GM21423 (cell line): Measurements from ENCODE around the gene BEAN1.

ENCODE experiments used
- ATAC-seq: cut with Tn5 transposase; IDR thresholded peaks from one replicate; pipeline ENCODE4 v1.9.1; 2021; ENCODE audit warnings: mild to moderate bottlenecking, moderate library complexity; ENCODE audit not compliant: unreplicated experiment

BEAN1 gene

DNA sequence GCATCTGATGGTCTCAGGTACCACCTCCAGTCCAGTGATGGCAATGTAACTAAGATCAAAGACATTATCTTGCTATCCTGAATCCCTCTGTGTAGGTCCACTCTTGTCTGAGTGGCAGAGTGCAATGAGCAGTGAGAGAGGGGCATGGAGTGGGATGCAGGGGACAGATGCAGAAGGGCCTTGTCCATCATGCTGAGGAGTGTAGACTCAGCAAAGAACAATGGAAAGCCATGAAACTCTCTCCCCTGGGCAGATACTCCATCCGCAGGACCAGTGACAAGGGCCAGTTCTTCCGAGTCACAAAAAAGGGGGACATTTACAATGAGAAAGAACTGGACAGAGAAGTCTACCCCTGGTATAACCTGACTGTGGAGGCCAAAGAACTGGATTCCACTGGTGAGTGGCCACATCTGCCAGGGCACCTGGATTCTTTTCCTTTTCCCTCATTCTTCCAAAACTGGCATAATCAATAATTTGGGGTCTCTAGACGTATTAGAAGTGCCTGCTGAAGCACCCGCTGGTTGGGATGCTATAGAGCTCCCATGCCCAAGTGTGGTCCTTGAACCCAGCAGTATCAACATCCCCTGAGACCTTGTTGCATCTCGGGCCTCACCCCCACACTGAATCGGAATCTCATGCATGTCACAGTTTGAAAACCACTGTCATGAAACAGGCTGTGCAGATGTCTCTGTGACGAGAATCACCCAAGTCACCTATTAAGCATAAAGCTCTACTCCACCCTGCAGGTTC lies 31.1 kb upstream of the BEAN1 start:
- no peak for ATAC-seq

GRCh38 chr16:66397736-66398433 lies 29.2 kb upstream of the BEAN1 start:
- no peak for ATAC-seq

DNA sequence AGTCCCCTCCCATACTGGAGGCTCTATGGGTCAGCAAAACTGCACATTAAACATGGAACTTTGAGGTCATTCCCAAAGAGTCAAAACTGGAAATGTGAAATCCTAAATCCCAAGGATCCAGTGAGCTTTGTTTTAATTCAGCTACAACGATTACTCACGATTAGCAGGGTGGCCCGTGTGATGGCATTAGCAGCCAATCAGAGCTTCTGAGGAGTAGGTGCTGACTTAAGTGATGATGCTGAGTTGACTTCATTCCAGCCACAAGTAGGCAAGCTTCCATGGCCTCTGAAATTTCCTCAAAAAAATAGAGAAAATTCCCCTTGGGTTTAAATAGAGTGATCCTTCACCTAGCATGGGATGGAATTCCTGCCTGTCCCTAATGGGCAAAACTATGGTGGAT lies 28.1 kb upstream of the BEAN1 start:
- no peak for ATAC-seq

DNA sequence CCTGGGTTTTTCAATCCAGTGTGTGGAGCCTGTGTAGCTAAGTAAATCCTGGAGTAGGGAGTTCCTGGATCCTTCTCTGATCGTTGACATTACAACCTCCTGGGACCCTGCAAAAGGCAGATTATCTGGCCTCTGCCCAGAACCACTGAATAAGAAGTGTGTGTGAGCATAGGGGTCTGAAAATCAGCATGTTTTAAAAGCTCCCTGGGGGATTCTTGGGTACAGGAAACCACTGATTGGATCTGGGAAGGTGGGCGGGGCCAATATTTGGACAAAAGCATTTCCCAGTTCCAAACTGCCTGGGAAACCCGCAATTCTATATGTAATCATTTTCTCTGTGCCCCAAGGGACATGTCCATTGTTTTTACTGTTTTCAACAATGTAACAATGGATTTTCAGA lies 27.2 kb upstream of the BEAN1 start:
- no peak for ATAC-seq

- no peak for ATAC-seq
Measured at GRCh38 chr16:66400503-66401380, 26.4 kb upstream of the BEAN1 start.

GRCh38 chr16:66401610-66402009 lies 25.5 kb upstream of the BEAN1 start:
- ATAC-seq: no peak

DNA sequence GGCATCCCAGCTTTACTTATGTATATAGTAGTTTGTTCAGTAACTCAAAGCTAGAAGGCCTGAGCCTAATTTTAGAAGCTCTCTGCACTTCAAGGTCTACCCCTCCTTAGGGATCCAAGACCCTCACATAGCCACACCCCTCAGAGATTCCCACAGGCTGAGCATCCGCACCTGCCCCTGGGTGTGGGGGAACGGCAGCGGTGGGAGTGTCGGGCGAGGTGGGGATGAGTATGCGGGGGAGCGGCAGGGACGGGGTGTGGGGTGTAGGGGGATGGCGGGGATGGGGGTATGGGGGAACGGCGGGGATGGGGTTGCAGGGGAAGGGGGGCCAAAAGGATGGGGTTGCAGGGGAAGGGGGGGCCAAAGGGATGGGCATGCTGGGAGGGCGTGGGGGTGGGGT lies 24.9 kb upstream of the BEAN1 start:
- no peak for ATAC-seq

DNA sequence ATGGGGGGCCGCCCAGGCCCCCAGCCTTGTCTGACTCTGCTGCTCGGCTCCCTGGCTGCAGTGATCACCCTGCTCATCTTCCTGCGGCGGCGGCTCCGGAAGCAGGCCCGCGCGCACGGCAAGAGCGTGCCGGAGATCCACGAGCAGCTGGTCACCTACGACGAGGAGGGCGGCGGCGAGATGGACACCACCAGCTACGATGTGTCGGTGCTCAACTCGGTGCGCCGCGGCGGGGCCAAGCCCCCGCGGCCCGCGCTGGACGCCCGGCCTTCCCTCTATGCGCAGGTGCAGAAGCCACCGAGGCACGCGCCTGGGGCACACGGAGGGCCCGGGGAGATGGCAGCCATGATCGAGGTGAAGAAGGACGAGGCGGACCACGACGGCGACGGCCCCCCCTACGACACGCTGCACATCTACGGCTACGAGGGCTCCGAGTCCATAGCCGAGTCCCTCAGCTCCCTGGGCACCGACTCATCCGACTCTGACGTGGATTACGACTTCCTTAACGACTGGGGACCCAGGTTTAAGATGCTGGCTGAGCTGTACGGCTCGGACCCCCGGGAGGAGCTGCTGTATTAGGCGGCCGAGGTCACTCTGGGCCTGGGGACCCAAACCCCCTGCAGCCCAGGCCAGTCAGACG lies 24.4 kb upstream of the BEAN1 start:
- no peak for ATAC-seq

- ATAC-seq: no peak
Measured at GRCh38 chr16:66403531-66404145, 23.5 kb upstream of the BEAN1 start.

- ATAC-seq: no peak
Measured at GRCh38 chr16:66405057-66405783, 21.9 kb upstream of the BEAN1 start.

DNA sequence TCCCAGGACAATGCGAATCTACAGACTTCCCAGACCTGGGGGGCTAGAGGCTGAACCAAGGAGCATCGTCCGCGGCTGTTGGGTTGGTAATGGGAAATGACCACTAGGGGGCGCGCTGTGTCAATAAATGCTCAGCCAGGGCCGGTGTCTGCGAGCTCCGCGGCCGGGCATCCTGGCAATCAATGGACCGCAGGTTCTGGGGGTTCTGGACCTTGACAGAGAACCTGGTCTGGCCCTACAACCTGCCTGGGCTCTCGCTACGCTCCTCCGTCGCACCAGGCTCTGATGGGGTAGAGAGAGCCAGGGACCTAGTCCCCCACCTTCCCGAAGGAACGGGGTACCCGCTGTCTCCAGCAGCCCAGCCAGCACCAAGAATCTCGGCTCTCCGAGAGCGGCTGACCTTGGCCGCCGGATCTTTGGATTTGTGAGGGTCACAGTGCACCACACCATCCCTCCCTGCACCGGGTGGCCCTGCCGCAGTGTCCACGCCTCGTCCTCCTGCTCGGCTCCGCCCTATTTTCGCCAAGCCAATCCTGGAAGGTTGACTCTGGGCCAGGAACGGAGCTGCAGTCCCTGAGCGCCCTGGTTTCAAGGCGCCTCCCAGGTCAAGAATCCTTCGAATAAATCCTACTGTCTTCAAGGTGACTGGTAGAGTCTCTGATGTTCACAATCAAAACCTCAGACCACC lies 20.4 kb upstream of the BEAN1 start:
- ATAC-seq: peak; percentile 89

GRCh38 chr16:66408163-66409048 lies 18.7 kb upstream of the BEAN1 start:
- ATAC-seq: no peak

- no peak for ATAC-seq
Measured at GRCh38 chr16:66409156-66409555, 17.9 kb upstream of the BEAN1 start.

- no peak for ATAC-seq
Measured at GRCh38 chr16:66412182-66412581, 14.9 kb upstream of the BEAN1 start.

DNA sequence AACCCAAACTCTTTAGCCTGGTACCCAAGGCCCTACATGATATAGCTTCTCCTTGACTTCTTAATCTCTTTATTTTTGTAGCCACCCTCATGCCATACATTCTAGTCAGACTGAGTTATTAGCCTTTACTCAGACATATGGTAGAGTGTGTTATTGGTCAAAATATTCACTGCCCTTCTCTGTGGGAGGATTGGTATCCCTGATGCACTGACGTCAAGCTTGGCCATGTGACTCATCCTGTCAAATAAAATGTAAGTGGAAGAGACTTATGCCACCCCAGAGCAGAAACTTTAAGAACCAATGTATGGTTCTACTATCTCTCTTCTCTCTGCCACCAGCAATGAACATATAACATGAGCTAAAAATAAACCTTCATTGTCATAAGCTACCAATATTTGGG lies 12.2 kb upstream of the BEAN1 start:
- ATAC-seq: no peak

DNA sequence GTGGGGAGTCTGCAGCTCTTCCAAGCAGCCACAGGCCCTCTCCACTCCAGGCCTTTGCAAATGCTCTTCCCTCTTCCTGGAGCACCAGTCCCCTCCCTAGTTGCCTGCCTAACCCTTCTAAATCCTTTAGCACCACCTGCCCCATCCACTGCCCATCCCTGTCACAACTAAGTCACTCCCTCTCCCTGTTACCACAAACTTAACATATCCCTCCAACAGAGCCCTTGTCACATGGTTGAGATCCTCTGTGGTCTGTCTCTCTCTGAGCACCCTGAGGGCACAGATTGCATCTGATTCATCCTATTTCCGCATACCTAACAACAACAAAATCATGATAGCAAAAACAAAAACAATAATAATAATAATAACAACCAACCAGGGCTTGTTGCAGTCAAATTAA lies 11.0 kb upstream of the BEAN1 start:
- ATAC-seq: no peak

GRCh38 chr16:66416939-66417700 lies 10.0 kb upstream of the BEAN1 start:
- no peak for ATAC-seq
